HG02973 (cell line): ENCODE measurements around the gene CBY2.
"Not testable (repeated sequence)": the region's sequence is repeated elsewhere in the genome, so short reads cannot be mapped to it uniquely, and the experiment has no call there.

Experiments used
- ATAC-seq: cut with Tn5 transposase; IDR thresholded peaks from one replicate; pipeline ENCODE4 v1.9.1; 2021; ENCODE audit warnings: moderate library complexity; ENCODE audit not compliant: unreplicated experiment

CBY2 gene

GRCh38 chr13:45737571-45738017 lies 35.5 kb downstream of the CBY2 start:
- ATAC-seq, result no peak

DNA sequence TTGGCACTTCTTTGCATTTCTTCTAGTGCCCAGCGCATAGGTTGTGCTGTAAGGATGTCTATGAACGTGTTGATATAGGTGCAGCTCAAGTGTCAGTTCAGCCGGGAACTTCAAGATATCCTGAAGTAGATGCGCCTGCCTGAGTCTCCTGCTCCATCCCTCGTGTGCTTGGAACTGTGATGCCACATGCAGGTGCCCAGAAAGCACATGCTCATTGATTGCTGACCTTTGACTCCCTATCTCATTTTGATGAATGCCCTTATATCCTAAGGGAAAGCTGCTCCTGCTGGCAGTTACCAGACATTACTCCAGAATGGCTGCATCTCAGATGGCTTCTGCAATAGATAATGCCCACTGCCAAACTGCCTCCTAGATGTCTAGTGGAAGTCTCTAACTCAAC lies 40.9 kb downstream of the CBY2 start:
- ATAC-seq, result no peak

DNA sequence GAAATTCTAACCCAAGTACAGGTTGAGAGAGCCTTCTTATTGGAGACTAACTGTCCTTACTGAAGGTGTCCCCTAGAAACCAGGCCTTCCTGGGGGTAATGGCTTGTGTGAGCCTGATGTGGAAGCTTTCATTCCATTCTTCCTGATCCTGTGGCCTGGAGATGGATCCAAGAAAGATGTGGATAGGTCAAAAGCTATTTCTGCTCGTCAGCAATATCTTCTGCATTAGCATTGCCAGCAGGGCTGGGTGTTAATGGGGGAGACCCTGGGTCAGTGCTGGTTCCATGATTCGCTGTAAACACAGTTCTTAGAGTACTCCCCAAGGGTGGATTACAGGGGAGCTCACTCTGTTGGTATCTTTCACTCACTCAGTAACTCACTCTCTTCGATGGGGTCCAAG lies 42.9 kb downstream of the CBY2 start:
- no peak for ATAC-seq

- ATAC-seq, result no peak
These were observed 45.0 kb downstream of the CBY2 start for GRCh38 chr13:45747071-45747470.

GRCh38 chr13:45748941-45749759 lies 47.0 kb downstream of the CBY2 start:
- ATAC-seq, result no peak

GRCh38 chr13:45750566-45750965 lies 48.4 kb downstream of the CBY2 start:
- ATAC-seq, result no peak

DNA sequence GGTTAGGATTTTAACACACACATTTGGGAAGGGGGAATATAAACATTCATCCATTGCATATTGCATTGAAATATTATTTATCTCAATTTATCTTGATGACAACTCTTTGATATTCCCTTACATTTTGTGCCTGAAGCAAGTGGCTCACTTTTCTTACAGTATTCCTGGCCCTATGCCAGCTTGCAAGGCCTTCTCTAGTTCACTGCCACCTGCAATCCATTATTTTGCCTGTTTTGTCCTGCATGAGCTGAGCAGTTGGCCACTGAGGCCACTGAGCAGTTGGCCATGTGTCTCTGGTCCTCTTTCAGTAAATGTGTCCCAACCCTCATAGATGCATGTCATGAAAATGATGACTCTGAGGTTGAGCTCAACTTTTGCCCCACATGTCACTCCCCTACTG lies 49.8 kb downstream of the CBY2 start:
- ATAC-seq, result no peak

- no peak for ATAC-seq
These were observed 50.4 kb downstream of the CBY2 start for GRCh38 chr13:45752510-45752909.

- not testable (repeated sequence) for ATAC-seq
These were observed 54.4 kb downstream of the CBY2 start for GRCh38 chr13:45756498-45756897.

- not testable (repeated sequence) for ATAC-seq
These were observed 55.5 kb downstream of the CBY2 start for GRCh38 chr13:45757589-45757988.

- no peak for ATAC-seq
These were observed 61.3 kb downstream of the CBY2 start for GRCh38 chr13:45763419-45763818.
